ENCODE results near the gene ADAMTS20. TPM values are rescaled to one million over a fixed set of nuclear protein-coding genes. Genes with fewer than 3 reads are reported as not detected.

ADAMTS20 gene
- polyA plus RNA-seq, 1 donor (not counting 4 experiments of a cell fraction or from before 2014, with no cell fraction given): not detected

- no peaks in the 10 kb centered on the region for H3K36me3 ChIP-seq (ENCODE audit: control insufficient read depth in 2 of 2, extremely low read depth in 1 of 2, insufficient read depth in 2 of 2, low read length in 2 of 2)
- H3K4me2 ChIP-seq (ENCODE audit: control insufficient read depth, extremely low read depth, insufficient read depth, low read depth, low read length): no peak overlapping the region
- H4K20me1 ChIP-seq (ENCODE audit: control insufficient read depth, extremely low read depth, insufficient read depth, low read length): no peaks in the 10 kb centered on the region
- no peak overlapping the region for H3K27ac ChIP-seq (ENCODE audit: control insufficient read depth, insufficient read depth, low read length)
- dilution Hi-C loops (cut with MboI; ENCODE audit: extremely low pct_ligation_motif_present, low sequenced_read_pairs): no loop called here
- H3K9me1 ChIP-seq (ENCODE audit: control insufficient read depth, extremely low read depth, insufficient read depth, low read length): no peaks in the 10 kb centered on the region
- TF ChIP-seq, protein P1, sequence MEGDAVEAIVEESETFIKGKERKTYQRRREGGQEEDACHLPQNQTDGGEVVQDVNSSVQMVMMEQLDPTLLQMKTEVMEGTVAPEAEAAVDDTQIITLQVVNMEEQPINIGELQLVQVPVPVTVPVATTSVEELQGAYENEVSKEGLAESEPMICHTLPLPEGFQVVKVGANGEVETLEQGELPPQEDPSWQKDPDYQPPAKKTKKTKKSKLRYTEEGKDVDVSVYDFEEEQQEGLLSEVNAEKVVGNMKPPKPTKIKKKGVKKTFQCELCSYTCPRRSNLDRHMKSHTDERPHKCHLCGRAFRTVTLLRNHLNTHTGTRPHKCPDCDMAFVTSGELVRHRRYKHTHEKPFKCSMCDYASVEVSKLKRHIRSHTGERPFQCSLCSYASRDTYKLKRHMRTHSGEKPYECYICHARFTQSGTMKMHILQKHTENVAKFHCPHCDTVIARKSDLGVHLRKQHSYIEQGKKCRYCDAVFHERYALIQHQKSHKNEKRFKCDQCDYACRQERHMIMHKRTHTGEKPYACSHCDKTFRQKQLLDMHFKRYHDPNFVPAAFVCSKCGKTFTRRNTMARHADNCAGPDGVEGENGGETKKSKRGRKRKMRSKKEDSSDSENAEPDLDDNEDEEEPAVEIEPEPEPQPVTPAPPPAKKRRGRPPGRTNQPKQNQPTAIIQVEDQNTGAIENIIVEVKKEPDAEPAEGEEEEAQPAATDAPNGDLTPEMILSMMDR (optimal IDR thresholded peaks at IDR 0.05 in 1 of 3, IDR thresholded peaks at IDR 0.05 in 1 of 3, conservative IDR thresholded peaks at IDR 0.05 in 1 of 3; ENCODE audit: extremely low read depth in 1 of 3, insufficient read depth in 2 of 3, low read length in 3 of 3): no peak
- TF ChIP-seq EZH2 (IDR thresholded peaks at IDR 0.05; ENCODE audit: low read length): no peak
- no peaks in the 10 kb centered on the region for H3K9me3 ChIP-seq (ENCODE audit: control insufficient read depth, low read depth, low read length)
- H3K4me3 ChIP-seq (ENCODE audit: control insufficient read depth in 2 of 3, extremely low read depth in 1 of 3, insufficient read depth in 2 of 3, low read depth in 1 of 3, low read length in 3 of 3): no peak overlapping the region
- no peak overlapping the region for H3K9ac ChIP-seq (ENCODE audit: control insufficient read depth, extremely low read depth, insufficient read depth, low read length)
- H3K79me2 ChIP-seq (ENCODE audit: control insufficient read depth, insufficient read depth, low read length): no peaks in the 10 kb centered on the region
- H2AFZ ChIP-seq (ENCODE audit: control insufficient read depth, low read length): no peak overlapping the region
- H3K4me1 ChIP-seq (ENCODE audit: control insufficient read depth, extremely low read depth, insufficient read depth, low read length): no peaks in the 10 kb centered on the region
- DNase-seq (ENCODE audit: low read depth, low spot score) (no peak), FAIRE-seq (peak; percentile 5)
- H3K27me3 ChIP-seq (ENCODE audit: control insufficient read depth, extremely low read depth, insufficient read depth, low read length): peaks cover 3% of the 10 kb centered on the region
Observed at GRCh38 chr12:43578782-43579181, 26.8 kb upstream of the ADAMTS20 start.

DNA sequence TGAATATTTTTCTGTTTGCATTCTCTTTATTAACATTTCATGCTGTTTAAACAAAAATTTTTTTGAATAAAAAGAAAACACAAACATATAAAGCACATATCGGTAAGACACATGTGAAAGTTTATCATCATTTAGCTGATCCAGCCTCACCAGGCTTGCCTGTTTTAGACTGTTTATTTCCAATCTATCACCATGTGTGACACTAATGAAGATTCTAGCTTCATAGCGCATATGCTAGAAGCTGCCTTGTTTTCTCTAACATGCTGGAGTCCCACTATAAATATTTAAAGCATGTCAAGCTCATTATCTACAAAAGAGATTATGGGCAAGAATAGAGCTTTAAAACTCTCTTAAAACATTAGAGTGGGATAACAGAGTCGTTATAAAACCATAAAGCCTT lies 25.4 kb upstream of the ADAMTS20 start:
- H3K9me1 ChIP-seq (ENCODE audit: control insufficient read depth, extremely low read depth, insufficient read depth, low read length): no peaks in the 10 kb centered on the region
- no peaks in the 10 kb centered on the region for H4K20me1 ChIP-seq (ENCODE audit: control insufficient read depth, extremely low read depth, insufficient read depth, low read length)
- no peak overlapping the region for H3K4me2 ChIP-seq (ENCODE audit: control insufficient read depth, extremely low read depth, insufficient read depth, low read depth, low read length)
- no peaks in the 10 kb centered on the region for H3K79me2 ChIP-seq (ENCODE audit: control insufficient read depth, insufficient read depth, low read length)
- no peak for TF ChIP-seq EZH2 (IDR thresholded peaks at IDR 0.05; ENCODE audit: low read length)
- TF ChIP-seq, protein P1 (optimal IDR thresholded peaks at IDR 0.05 in 1 of 3, IDR thresholded peaks at IDR 0.05 in 1 of 3, conservative IDR thresholded peaks at IDR 0.05 in 1 of 3; ENCODE audit: extremely low read depth in 1 of 3, insufficient read depth in 2 of 3, low read length in 3 of 3): no peak
- dilution Hi-C loops (cut with MboI; ENCODE audit: extremely low pct_ligation_motif_present, low sequenced_read_pairs): no loop called here
- no peak overlapping the region for H3K4me3 ChIP-seq (ENCODE audit: control insufficient read depth in 2 of 3, extremely low read depth in 1 of 3, insufficient read depth in 2 of 3, low read depth in 1 of 3, low read length in 3 of 3)
- no peaks in the 10 kb centered on the region for H3K36me3 ChIP-seq (ENCODE audit: control insufficient read depth in 2 of 2, extremely low read depth in 1 of 2, insufficient read depth in 2 of 2, low read length in 2 of 2)
- H3K9me3 ChIP-seq (ENCODE audit: control insufficient read depth, low read depth, low read length): no peaks in the 10 kb centered on the region
- no peak overlapping the region for H2AFZ ChIP-seq (ENCODE audit: control insufficient read depth, low read length)
- no peak overlapping the region for H3K9ac ChIP-seq (ENCODE audit: control insufficient read depth, extremely low read depth, insufficient read depth, low read length)
- no peak overlapping the region for H3K27ac ChIP-seq (ENCODE audit: control insufficient read depth, insufficient read depth, low read length)
- no peaks in the 10 kb centered on the region for H3K4me1 ChIP-seq (ENCODE audit: control insufficient read depth, extremely low read depth, insufficient read depth, low read length)
- no peak for DNase-seq (ENCODE audit: low read depth, low spot score)
- H3K27me3 ChIP-seq (ENCODE audit: control insufficient read depth, extremely low read depth, insufficient read depth, low read length): peaks cover 3% of the 10 kb centered on the region
- no peak for FAIRE-seq

All from keratinocyte (primary cell).